ENCODE results near the gene MAPK1IP1L.

The MAPK1IP1L gene

DNA sequence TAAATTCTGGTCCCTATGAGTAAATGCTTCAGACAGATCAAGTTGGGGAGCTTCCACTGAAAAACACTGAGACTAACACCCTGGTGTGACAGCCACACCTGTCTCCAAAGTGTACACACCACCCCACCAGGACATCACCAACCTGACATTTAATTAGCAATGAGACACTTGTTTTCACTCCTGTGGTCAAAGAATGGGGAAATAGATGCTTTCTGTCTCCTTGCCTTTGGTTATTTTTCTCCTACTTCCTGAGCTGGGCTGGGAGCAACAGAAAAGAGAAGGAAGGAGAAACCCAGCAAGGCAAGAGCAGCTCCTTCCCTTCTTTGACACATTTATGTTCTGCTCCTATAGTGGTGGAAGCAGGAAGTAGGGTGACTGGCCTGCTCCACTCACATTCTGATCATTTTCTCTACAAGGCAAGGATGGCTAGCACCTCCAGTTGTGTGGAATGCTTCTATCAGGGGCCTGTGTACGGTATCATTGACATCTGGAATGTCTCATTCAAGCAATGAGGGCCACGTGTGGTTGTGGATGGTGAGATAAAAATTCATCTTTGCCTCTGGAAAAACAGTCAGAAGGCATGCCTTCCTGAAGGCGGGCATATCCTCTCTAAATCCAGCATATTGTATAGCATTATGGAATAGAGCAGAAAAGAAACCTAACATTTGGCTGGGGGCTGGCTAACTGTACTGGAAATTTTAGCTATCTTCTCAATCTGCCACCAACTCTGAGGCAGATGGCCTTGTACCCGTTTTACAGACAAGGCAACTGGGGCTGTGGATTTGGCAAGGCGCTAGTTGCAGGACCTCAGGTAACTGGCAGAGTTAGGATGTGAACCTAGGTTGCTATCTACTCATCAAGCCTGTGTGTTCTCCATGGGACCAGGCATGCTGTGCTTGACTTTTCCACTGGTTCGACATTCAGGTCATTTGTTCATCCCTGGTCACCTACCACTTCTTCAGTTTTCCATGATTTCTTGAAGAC, 52.8 kb downstream of the MAPK1IP1L start:
- TF ChIP-seq, protein P1, sequence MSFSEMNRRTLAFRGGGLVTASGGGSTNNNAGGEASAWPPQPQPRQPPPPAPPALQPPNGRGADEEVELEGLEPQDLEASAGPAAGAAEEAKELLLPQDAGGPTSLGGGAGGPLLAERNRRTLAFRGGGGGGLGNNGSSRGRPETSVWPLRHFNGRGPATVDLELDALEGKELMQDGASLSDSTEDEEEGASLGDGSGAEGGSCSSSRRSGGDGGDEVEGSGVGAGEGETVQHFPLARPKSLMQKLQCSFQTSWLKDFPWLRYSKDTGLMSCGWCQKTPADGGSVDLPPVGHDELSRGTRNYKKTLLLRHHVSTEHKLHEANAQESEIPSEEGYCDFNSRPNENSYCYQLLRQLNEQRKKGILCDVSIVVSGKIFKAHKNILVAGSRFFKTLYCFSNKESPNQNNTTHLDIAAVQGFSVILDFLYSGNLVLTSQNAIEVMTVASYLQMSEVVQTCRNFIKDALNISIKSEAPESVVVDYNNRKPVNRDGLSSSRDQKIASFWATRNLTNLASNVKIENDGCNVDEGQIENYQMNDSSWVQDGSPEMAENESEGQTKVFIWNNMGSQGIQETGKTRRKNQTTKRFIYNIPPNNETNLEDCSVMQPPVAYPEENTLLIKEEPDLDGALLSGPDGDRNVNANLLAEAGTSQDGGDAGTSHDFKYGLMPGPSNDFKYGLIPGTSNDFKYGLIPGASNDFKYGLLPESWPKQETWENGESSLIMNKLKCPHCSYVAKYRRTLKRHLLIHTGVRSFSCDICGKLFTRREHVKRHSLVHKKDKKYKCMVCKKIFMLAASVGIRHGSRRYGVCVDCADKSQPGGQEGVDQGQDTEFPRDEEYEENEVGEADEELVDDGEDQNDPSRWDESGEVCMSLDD (tag by site-specific recombination; IDR thresholded peaks at IDR 0.05) = no peak
- TF ChIP-seq SETDB1 (IDR thresholded peaks at IDR 0.05; ENCODE audit: insufficient read length, low read length) = peak; percentile 41
- peaks cover 15% of the 10 kb centered on the region for H3K4me1 ChIP-seq (ENCODE audit: control insufficient read depth, insufficient read depth, low read length)
- POLR2A ChIA-PET = interaction anchor here (0.7 to 1.2 kb wide), 2 partner anchors 18 to 25 kb away, joined by 3 to 5 read pairs; partner anchors contain the start of gene LGALS3
- H3K27ac ChIP-seq (ENCODE audit: extremely low read depth, low read depth, low read length) = 0 out of 2 replicates have a peak overlapping the region, but pooled peaks have one; percentile 54
- H3K4me3 ChIP-seq (ENCODE audit: low read depth, low read length) = no peak overlapping the region
- CTCF ChIA-PET = interaction anchor here (0.6 to 2.5 kb wide), 4 partner anchors 11 to 142 kb away, joined by 3 to 9 read pairs (median 4); no protein-coding TSS in a partner anchor
- no peaks in the 10 kb centered on the region for H3K36me3 ChIP-seq (ENCODE audit: control insufficient read depth in 2 of 2, insufficient read depth in 1 of 2, low read length in 2 of 2)
- no peaks in the 10 kb centered on the region for H3K9me3 ChIP-seq (ENCODE audit: control insufficient read depth, insufficient read depth, low read depth, low read length)

DNA sequence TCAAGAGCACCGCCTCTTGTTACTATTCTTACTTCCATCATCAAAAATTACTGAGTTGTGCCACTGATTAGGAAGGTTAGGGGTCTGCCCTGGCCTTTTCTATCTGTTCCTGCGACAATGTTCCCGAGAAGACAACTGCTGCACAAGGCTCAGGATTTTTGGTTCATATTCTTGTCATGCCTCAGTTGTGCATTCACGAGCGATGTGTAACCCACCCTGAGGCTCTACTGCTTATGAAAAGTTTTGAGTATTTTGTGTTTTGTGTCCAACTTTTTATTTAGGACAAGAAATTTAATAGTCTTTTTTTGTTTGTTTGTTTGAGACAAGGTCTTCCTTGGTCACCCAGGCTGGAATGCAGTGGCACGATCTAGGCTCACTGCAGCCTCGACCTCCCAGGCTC, 54.5 kb downstream of the MAPK1IP1L start:
- CTCF ChIA-PET = no interaction called here
- Histone ChIP-seq H3K4me3 (ENCODE audit: low read depth, low read length) (no peak overlapping the region), H3K9me3 (ENCODE audit: control insufficient read depth, insufficient read depth, low read depth, low read length) (no peaks in the 10 kb centered on the region), H3K36me3 (ENCODE audit: control insufficient read depth in 2 of 2, insufficient read depth in 1 of 2, low read length in 2 of 2) (no peaks in the 10 kb centered on the region), H3K4me1 (ENCODE audit: control insufficient read depth, insufficient read depth, low read length) (peaks cover 15% of the 10 kb centered on the region), H3K27ac (ENCODE audit: extremely low read depth, low read depth, low read length) (no peak overlapping the region)
- POLR2A ChIA-PET = no interaction called here
- TF ChIP-seq ZNF621 (tag by site-specific recombination; IDR thresholded peaks at IDR 0.05) (no peak), GFI1B (tag by site-specific recombination; IDR thresholded peaks at IDR 0.05) (no peak), OSR2 (tag by site-specific recombination; IDR thresholded peaks at IDR 0.05) (no peak), REPIN1 (tag by site-specific recombination; IDR thresholded peaks at IDR 0.05; ENCODE audit: low read depth) (no peak), ZNF530 (tag by site-specific recombination; IDR thresholded peaks at IDR 0.05; ENCODE audit: low read depth) (no peak), ZNF792 (tag by site-specific recombination; IDR thresholded peaks at IDR 0.05) (no peak)
- TF ChIP-seq, protein P2, sequence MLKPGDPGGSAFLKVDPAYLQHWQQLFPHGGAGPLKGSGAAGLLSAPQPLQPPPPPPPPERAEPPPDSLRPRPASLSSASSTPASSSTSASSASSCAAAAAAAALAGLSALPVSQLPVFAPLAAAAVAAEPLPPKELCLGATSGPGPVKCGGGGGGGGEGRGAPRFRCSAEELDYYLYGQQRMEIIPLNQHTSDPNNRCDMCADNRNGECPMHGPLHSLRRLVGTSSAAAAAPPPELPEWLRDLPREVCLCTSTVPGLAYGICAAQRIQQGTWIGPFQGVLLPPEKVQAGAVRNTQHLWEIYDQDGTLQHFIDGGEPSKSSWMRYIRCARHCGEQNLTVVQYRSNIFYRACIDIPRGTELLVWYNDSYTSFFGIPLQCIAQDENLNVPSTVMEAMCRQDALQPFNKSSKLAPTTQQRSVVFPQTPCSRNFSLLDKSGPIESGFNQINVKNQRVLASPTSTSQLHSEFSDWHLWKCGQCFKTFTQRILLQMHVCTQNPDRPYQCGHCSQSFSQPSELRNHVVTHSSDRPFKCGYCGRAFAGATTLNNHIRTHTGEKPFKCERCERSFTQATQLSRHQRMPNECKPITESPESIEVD (tag by site-specific recombination; IDR thresholded peaks at IDR 0.05) = no peak
- TF ChIP-seq, protein P3, sequence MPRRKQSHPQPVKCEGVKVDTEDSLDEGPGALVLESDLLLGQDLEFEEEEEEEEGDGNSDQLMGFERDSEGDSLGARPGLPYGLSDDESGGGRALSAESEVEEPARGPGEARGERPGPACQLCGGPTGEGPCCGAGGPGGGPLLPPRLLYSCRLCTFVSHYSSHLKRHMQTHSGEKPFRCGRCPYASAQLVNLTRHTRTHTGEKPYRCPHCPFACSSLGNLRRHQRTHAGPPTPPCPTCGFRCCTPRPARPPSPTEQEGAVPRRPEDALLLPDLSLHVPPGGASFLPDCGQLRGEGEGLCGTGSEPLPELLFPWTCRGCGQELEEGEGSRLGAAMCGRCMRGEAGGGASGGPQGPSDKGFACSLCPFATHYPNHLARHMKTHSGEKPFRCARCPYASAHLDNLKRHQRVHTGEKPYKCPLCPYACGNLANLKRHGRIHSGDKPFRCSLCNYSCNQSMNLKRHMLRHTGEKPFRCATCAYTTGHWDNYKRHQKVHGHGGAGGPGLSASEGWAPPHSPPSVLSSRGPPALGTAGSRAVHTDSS (tag by site-specific recombination; IDR thresholded peaks at IDR 0.05) = no peak
- TF ChIP-seq, protein P4, sequence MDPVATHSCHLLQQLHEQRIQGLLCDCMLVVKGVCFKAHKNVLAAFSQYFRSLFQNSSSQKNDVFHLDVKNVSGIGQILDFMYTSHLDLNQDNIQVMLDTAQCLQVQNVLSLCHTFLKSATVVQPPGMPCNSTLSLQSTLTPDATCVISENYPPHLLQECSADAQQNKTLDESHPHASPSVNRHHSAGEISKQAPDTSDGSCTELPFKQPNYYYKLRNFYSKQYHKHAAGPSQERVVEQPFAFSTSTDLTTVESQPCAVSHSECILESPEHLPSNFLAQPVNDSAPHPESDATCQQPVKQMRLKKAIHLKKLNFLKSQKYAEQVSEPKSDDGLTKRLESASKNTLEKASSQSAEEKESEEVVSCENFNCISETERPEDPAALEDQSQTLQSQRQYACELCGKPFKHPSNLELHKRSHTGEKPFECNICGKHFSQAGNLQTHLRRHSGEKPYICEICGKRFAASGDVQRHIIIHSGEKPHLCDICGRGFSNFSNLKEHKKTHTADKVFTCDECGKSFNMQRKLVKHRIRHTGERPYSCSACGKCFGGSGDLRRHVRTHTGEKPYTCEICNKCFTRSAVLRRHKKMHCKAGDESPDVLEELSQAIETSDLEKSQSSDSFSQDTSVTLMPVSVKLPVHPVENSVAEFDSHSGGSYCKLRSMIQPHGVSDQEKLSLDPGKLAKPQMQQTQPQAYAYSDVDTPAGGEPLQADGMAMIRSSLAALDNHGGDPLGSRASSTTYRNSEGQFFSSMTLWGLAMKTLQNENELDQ (tag by site-specific recombination; IDR thresholded peaks at IDR 0.05; ENCODE audit: low read depth) = no peak
